Stomach (tissue), 9 donors: Measurements from ENCODE around the gene NFE2L3. TPM values are rescaled to one million over a fixed set of nuclear protein-coding genes. Genes with fewer than 3 reads are reported as not detected.
A peak's percentile ranks its signal among the peaks of the same experiment; 100 is the strongest.

Experiments used
- DNase-seq, 2 donors: peaks; one replicate each; pipeline versions ENCODE4 v3.0.0 to v3.0.0-alpha.2; 2013 to 2019
- H3K27ac ChIP-seq, 5 donors: fragments of 200-600 bp in 4 of 5; sonication (generic) in 4 of 5; one replicate each; pipeline ENCODE4 v1.5.1; 2013 to 2019; ENCODE audit warnings: mild to moderate bottlenecking in 1 of 5, moderate library complexity in 1 of 5
- H3K27me3 ChIP-seq, 3 donors: fragments of 200-600 bp; sonication (generic); one replicate each; pipeline ENCODE4 v1.5.1; 2017 to 2019; ENCODE audit warnings: mixed run types in 1 of 3
- H3K36me3 ChIP-seq, 4 donors: fragments of 200-600 bp; sonication (generic); 1 replicate in 3 of 4; 2 replicates in 1 of 4; pipeline ENCODE4 v1.5.1; 2016 to 2019
- H3K4me1 ChIP-seq, 4 donors: fragments of 200-600 bp; sonication (generic); one replicate each; pipeline ENCODE4 v1.5.1; 2016 to 2019
- H3K4me3 ChIP-seq, 4 donors: fragments of 200-600 bp; sonication (generic) in 3 of 4; one replicate each; pipeline ENCODE4 v1.5.1; 2016 to 2019; ENCODE audit warnings: mild to moderate bottlenecking in 1 of 4
- H3K9me3 ChIP-seq, 4 donors: fragments of 200-600 bp; sonication (generic); one replicate each; pipeline ENCODE4 v1.5.1; 2016 to 2019
- EP300 ChIP-seq: sonication (generic); formaldehyde crosslinking; IDR thresholded peaks from one replicate; pipeline ENCODE4 v1.6.1; 2017; ENCODE audit warnings: antibody characterized with exemption
- POLR2A ChIP-seq, 4 donors: fragments of 450-650 bp; IDR thresholded peaks; one replicate each; pipeline ENCODE4 v1.6.1; 2016; ENCODE audit warnings: antibody characterized with exemption in 4 of 4, control low read depth in 2 of 4, mild to moderate bottlenecking in 1 of 4, moderate library complexity in 1 of 4
- POLR2AphosphoS5 ChIP-seq, 3 donors: sonication (generic); formaldehyde crosslinking; IDR thresholded peaks; one replicate each; pipeline ENCODE4 v1.6.1; 2016; ENCODE audit warnings: antibody characterized with exemption in 3 of 3
- WGBS, 5 donors: extraction: QIAGEN DNeasy Blood & Tissue Kit in 3 of 5; methylation state at CpG; one replicate each; pipeline versions ENCODE4 v1.1.5 to v1.1.7; 2013 to 2018; 5-methylcytosine and 5-hydroxymethylcytosine counted together
- intact Hi-C: fragments of 100-400 bp; cut with DNase I; formaldehyde crosslinking; loops from one replicate; pipeline ENCODE4 v1.15.1; 2023; ENCODE audit warnings: low total_unique reads
- polyA plus RNA-seq, 3 donors: library from polyadenylated mRNA; stranded (reverse); fragments of 200-250 nt; gene quantifications; one replicate each; pipeline ENCODE4 v1.2.3, GENCODE V29; 2013
- total RNA-seq, 5 donors: library from RNA; depleted of rRNA; stranded (reverse); fragments of >200 nt; gene quantifications; one replicate each; pipeline versions ENCODE4 v1.1.0 to v1.2.3, GENCODE V29; 2014 to 2016
- TF ChIP-seq, protein P1 (sequence below), 7 experiments: fragments of 450-650 bp in 4 of 7; fragments of 200-600 bp in 3 of 7; sonication (generic) in 3 of 7; IDR thresholded peaks; one replicate each; pipeline ENCODE4 v1.5.1; 2016 to 2019; ENCODE audit warnings: antibody characterized with exemption in 7 of 7, control low read depth in 2 of 7, mild to moderate bottlenecking in 1 of 7
- donor health status: healthy with polysubstance abuse.
- donor health status: Bipolar disorder and iron deficiency.
- donor health status: healthy.

NFE2L3 gene
- total and polyA plus RNA-seq, 8 donors: 1.4 to 7.7 (median 4.9) TPM; not detected in 1

DNA sequence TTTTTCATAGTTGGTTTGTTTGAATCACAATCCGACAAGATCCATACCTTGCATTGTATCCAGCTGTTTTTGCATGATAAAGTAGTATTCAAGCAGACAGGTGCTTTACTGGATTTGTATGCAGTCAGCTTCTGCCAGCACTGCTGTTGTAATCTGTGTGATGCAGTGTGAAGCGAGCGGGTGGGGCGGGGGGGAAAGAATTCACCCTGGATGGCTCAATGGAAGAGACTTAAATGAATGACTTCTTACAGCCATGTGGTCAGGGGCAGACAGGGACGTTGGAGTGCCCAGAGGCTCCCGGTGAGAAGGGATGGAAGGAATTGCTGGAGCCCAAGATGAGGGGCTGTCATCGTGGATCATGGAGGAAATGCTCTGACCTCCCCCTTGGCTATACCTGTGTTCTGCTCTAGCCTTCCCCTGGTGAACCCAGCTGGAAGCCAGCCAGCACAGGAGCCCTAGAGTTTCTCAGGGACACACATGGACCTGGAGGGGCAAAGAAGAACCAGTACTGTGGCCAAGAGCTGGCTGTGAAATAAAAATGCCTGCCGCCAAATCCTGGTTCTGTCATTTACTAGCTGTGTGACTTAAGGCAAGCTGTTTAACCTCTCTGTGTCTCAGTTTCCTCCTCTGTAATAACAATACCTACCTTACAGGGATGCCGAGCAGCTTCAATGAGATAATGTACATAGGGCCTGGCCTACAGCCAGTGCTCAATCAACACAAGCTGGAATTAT is 14.1 kb downstream of the NFE2L3 start:
- TF ChIP-seq EP300: no peak
- TF ChIP-seq POLR2AphosphoS5 (IDR thresholded peaks at IDR 0.05): no peak
- TF ChIP-seq, protein P1, sequence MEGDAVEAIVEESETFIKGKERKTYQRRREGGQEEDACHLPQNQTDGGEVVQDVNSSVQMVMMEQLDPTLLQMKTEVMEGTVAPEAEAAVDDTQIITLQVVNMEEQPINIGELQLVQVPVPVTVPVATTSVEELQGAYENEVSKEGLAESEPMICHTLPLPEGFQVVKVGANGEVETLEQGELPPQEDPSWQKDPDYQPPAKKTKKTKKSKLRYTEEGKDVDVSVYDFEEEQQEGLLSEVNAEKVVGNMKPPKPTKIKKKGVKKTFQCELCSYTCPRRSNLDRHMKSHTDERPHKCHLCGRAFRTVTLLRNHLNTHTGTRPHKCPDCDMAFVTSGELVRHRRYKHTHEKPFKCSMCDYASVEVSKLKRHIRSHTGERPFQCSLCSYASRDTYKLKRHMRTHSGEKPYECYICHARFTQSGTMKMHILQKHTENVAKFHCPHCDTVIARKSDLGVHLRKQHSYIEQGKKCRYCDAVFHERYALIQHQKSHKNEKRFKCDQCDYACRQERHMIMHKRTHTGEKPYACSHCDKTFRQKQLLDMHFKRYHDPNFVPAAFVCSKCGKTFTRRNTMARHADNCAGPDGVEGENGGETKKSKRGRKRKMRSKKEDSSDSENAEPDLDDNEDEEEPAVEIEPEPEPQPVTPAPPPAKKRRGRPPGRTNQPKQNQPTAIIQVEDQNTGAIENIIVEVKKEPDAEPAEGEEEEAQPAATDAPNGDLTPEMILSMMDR (IDR thresholded peaks at IDR 0.05): no peak
- no peak for TF ChIP-seq POLR2A (IDR thresholded peaks at IDR 0.05)
- Histone ChIP-seq H3K9me3 (no peaks in the 10 kb centered on the region), H3K4me1 (peaks cover 8 to 16% (median 13%) of the 10 kb centered on the region in 4 donors), H3K27ac (peak overlapping the region in 1 of 5 donors; percentile 73), H3K36me3 (peaks cover 0 to 5% (median 0%) of the 10 kb centered on the region in 4 donors), H3K4me3 (no peak overlapping the region), H3K27me3 (no peaks in the 10 kb centered on the region)
- intact Hi-C loops: no loop called here
- no peak for DNase-seq
- 63 to 75% (median 69%) methylated on average over 9 of the region's 9 CpGs for WGBS, 5 donors

DNA sequence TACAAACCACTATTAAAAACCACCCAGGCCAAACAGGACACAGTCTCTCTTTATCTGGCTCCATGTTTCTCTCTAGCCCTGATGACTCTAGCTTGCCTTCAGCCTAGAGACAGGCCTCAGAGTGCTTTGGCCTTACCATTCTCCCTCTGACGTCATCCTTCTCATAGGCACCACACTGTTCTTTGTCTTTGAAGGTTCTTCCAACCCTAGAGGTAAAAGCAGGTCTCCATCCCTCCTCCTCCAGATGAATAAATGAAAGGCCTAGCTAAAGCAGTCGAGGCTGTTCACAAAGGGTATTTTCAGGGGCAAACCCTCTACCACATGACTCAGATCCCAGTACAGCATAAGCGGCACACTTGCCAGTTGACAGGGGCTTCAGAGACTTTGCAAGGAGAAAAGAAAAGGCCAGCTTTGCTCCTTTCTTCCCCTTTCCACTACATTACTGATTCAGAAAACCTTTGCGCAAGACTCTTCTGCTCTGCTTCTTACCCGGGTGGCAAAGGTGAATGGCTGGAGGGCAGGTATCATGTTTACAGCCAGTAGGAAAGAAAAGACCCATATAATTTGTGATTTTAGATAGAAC is 14.8 kb downstream of the NFE2L3 start:
- no peaks in the 10 kb centered on the region for H3K9me3 ChIP-seq
- H3K27me3 ChIP-seq: no peaks in the 10 kb centered on the region
- peaks cover 0 to 5% (median 0%) of the 10 kb centered on the region in 4 donors for H3K36me3 ChIP-seq
- no peak overlapping the region for H3K4me3 ChIP-seq
- peak overlapping the region in 3 of 5 donors; percentile 2 to 73 (median 35) for H3K27ac ChIP-seq
- H3K4me1 ChIP-seq: peaks cover 8 to 16% (median 13%) of the 10 kb centered on the region in 4 donors
- TF ChIP-seq POLR2A (IDR thresholded peaks at IDR 0.05) (no peak), EP300 (no peak), POLR2AphosphoS5 (IDR thresholded peaks at IDR 0.05) (no peak)
- TF ChIP-seq, protein P1 (IDR thresholded peaks at IDR 0.05): no peak
- DNase-seq: no peak
- intact Hi-C loops: no loop called here
- 65 to 74% (median 70%) methylated on average over 5 of the region's 5 CpGs for WGBS, 5 donors

DNA sequence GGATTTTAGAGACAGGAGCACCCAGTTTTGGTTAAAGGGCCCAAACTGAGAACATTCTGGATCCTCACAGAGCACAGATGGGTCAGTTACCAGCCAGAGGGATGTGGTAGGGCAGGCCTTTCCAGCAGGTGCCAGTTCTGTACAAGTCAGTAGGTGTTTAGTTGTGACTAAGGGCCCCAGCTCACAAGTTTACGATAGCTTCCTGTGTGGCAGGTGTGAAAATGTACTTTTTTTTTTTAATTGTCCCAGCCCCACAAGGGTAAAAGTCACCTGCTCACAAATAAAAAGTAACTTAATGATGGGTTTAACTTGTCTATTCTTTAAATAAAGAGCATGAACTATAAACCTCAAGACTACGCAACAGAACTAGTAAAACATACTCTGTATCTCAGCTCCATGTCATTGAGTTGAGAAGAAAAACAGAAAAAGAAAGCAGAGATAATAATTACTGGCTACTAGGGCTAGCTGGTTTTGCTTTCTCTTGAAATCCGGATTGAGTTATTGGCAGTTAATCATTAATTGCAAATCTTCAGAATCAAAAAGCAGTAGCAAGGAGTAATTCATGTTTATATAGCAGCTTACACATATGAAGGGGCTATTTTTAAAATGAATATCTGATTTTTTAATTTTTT is 15.4 kb downstream of the NFE2L3 start:
- peaks cover 0 to 5% (median 0%) of the 10 kb centered on the region in 4 donors for H3K36me3 ChIP-seq
- H3K9me3 ChIP-seq: no peaks in the 10 kb centered on the region
- no peaks in the 10 kb centered on the region for H3K27me3 ChIP-seq
- intact Hi-C loops: no loop called here
- H3K4me3 ChIP-seq: no peak overlapping the region
- TF ChIP-seq, protein P1 (IDR thresholded peaks at IDR 0.05): no peak
- TF ChIP-seq EP300 (no peak), POLR2A (IDR thresholded peaks at IDR 0.05) (no peak), POLR2AphosphoS5 (IDR thresholded peaks at IDR 0.05) (no peak)
- peak in 1 of 2 donors; percentile 60 for DNase-seq
- peaks cover 8 to 16% (median 13%) of the 10 kb centered on the region in 4 donors for H3K4me1 ChIP-seq
- WGBS, 5 donors: 30 to 67% (median 42%) methylated on average over 3 of the region's 3 CpGs
- H3K27ac ChIP-seq: peak overlapping the region in 4 of 5 donors; percentile 2 to 73 (median 30)

DNA sequence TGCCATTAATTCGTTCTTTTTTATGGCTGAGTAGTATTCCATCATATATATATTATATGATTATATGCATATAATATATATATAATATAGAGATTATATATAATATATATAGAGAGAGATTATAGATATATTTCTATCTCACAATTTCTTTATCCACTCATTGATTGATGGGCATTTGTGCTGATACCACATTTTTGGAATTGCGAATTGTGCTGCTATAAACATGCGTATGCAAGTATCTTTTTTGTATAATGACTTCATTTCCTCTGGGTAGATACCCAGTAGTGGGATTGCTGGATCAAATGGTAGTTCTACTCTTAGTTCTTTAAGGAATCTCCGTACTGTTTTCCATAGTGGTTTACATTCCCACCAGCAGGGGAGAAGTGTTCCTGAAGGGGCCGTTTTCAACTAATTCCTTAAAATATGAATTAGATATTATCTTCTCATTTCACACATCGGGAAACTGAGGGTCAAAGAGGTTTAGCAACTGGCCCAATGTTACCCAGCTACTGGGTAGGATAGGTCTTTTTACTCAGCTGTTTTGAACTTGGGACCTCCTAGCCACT is 16.5 kb downstream of the NFE2L3 start:
- WGBS, 5 donors: 86 to 94% (median 92%) methylated on average over 6 of the region's 6 CpGs

More for the DNA sequence above, 16.5 kb downstream of the NFE2L3 start:
- Histone ChIP-seq H3K27me3 (no peaks in the 10 kb centered on the region), H3K36me3 (peaks cover 0 to 5% (median 0%) of the 10 kb centered on the region in 4 donors), H3K9me3 (no peaks in the 10 kb centered on the region), H3K4me3 (no peak overlapping the region), H3K27ac (no peak overlapping the region), H3K4me1 (peaks cover 8 to 16% (median 13%) of the 10 kb centered on the region in 4 donors)
- no peak for DNase-seq
- no peak for TF ChIP-seq EP300
- intact Hi-C loops: no loop called here
